ENCODE data around the gene HSPA1A. TPM values are rescaled to one million over a fixed set of nuclear protein-coding genes. Genes with fewer than 3 reads are reported as not detected.

Gene HSPA1A
- total RNA-seq = 70.0 and 111 TPM in 2 replicates
- polyA plus RNA-seq = 61.2 and 66.3 TPM in 2 replicates
- polyA plus RNA-seq (2012) = 98.8 and 107 TPM in 2 replicates
- polyA minus RNA-seq (ENCODE audit: low replicate concordance) = 38.5 and 40.2 TPM in 2 replicates

- H3K36me3 ChIP-seq (ENCODE audit: control insufficient read depth, insufficient read depth, low read length) = no peaks in the 10 kb centered on the region
- H3K9ac ChIP-seq (ENCODE audit: insufficient read depth, low read length) = peak within 1 kb of the TSS; percentile 48
- H3K27me3 ChIP-seq (ENCODE audit: control insufficient read depth, insufficient read depth, low read length) = no peaks in the 10 kb centered on the region
- peak; percentile 95 for DNase-seq (ENCODE audit: low read depth in 2 of 2)
- peak within 1 kb of the TSS; percentile 42 to 82 (median 76) for H3K4me3 ChIP-seq (replicated peaks in 1 of 4; ENCODE audit: control extremely low read depth in 1 of 4, insufficient read depth in 1 of 4, low read depth in 3 of 4, low read length in 4 of 4)
- H3K9me3 ChIP-seq (ENCODE audit: control insufficient read depth, insufficient read depth, low read depth, low read length) = no peaks in the 10 kb centered on the region
- H4K20me1 ChIP-seq (ENCODE audit: control insufficient read depth, extremely low read depth, insufficient read depth, low read length) = no peaks in the 10 kb centered on the region
- peaks cover 2% of the 10 kb centered on the region for H3K4me1 ChIP-seq (ENCODE audit: control insufficient read depth, extremely low read depth, insufficient read depth, low read length)
- TF ChIP-seq EZH2 (IDR thresholded peaks at IDR 0.05; ENCODE audit: low read length, missing control alignments) (no peak), CTCF (conservative IDR thresholded peaks at IDR 0.05 in 1 of 2, IDR thresholded peaks at IDR 0.05 in 1 of 2; ENCODE audit: low read depth in 1 of 2, low read length in 2 of 2) (no peak)
- H3K27ac ChIP-seq (ENCODE audit: insufficient read depth, low read length) = peak within 1 kb of the TSS; percentile 57
- peak within 1 kb of the TSS; percentile 89 for H3K4me2 ChIP-seq (ENCODE audit: extremely low read depth, insufficient read depth, low read length)
- H3K79me2 ChIP-seq (ENCODE audit: control insufficient read depth, insufficient read depth, low read length) = peaks cover 21% of the 10 kb centered on the region
- no peak within 1 kb of the TSS for H2AFZ ChIP-seq (ENCODE audit: low read length)
Measured at GRCh38 chr6:31815025-31815838, at the start of gene HSPA1A, which contains the start of gene HSPA1L. HSPA1A (plus strand) TSS chr6:31815543; CDS start chr6:31815757, 214 bp downstream. HSPA1L (minus strand) TSS chr6:31815283; CDS start chr6:31811972, 3,311 bp downstream.

GRCh38 chr6:31765559-31765909 lies 49.8 kb upstream of the HSPA1A start:
- TF ChIP-seq CTCF (conservative IDR thresholded peaks at IDR 0.05 in 1 of 2, IDR thresholded peaks at IDR 0.05 in 1 of 2; ENCODE audit: low read depth in 1 of 2, low read length in 2 of 2) (no peak), EZH2 (IDR thresholded peaks at IDR 0.05; ENCODE audit: low read length, missing control alignments) (no peak)
- H3K36me3 ChIP-seq (ENCODE audit: control insufficient read depth, insufficient read depth, low read length) = peaks cover 1% of the 10 kb centered on the region
- H4K20me1 ChIP-seq (ENCODE audit: control insufficient read depth, extremely low read depth, insufficient read depth, low read length) = no peaks in the 10 kb centered on the region
- H3K9ac ChIP-seq (ENCODE audit: insufficient read depth, low read length) = no peak overlapping the region
- DNase-seq (ENCODE audit: low read depth in 2 of 2) = no peak
- no peaks in the 10 kb centered on the region for H3K27me3 ChIP-seq (ENCODE audit: control insufficient read depth, insufficient read depth, low read length)
- no peak overlapping the region for H3K27ac ChIP-seq (ENCODE audit: insufficient read depth, low read length)
- H2AFZ ChIP-seq (ENCODE audit: low read length) = no peak overlapping the region
- peaks cover 4% of the 10 kb centered on the region for H3K4me1 ChIP-seq (ENCODE audit: control insufficient read depth, extremely low read depth, insufficient read depth, low read length)
- no peak overlapping the region for H3K4me3 ChIP-seq (replicated peaks in 1 of 4; ENCODE audit: control extremely low read depth in 1 of 4, insufficient read depth in 1 of 4, low read depth in 3 of 4, low read length in 4 of 4)
- no peaks in the 10 kb centered on the region for H3K79me2 ChIP-seq (ENCODE audit: control insufficient read depth, insufficient read depth, low read length)
- H3K9me3 ChIP-seq (ENCODE audit: control insufficient read depth, insufficient read depth, low read depth, low read length) = no peaks in the 10 kb centered on the region
- H3K4me2 ChIP-seq (ENCODE audit: extremely low read depth, insufficient read depth, low read length) = no peak overlapping the region

GRCh38 chr6:31765910-31766794 lies 49.2 kb upstream of the HSPA1A start:
- DNase-seq (ENCODE audit: low read depth in 2 of 2) = no peak
- peak overlapping the region; percentile 76 for H2AFZ ChIP-seq (ENCODE audit: low read length)
- no peak overlapping the region for H3K27ac ChIP-seq (ENCODE audit: insufficient read depth, low read length)
- no peaks in the 10 kb centered on the region for H3K9me3 ChIP-seq (ENCODE audit: control insufficient read depth, insufficient read depth, low read depth, low read length)
- no peaks in the 10 kb centered on the region for H3K36me3 ChIP-seq (ENCODE audit: control insufficient read depth, insufficient read depth, low read length)
- H3K4me1 ChIP-seq (ENCODE audit: control insufficient read depth, extremely low read depth, insufficient read depth, low read length) = peaks cover 4% of the 10 kb centered on the region
- H3K9ac ChIP-seq (ENCODE audit: insufficient read depth, low read length) = no peak overlapping the region
- no peaks in the 10 kb centered on the region for H3K27me3 ChIP-seq (ENCODE audit: control insufficient read depth, insufficient read depth, low read length)
- TF ChIP-seq CTCF (conservative IDR thresholded peaks at IDR 0.05 in 1 of 2, IDR thresholded peaks at IDR 0.05 in 1 of 2; ENCODE audit: low read depth in 1 of 2, low read length in 2 of 2) (no peak), EZH2 (IDR thresholded peaks at IDR 0.05; ENCODE audit: low read length, missing control alignments) (no peak)
- H3K4me3 ChIP-seq (replicated peaks in 1 of 4; ENCODE audit: control extremely low read depth in 1 of 4, insufficient read depth in 1 of 4, low read depth in 3 of 4, low read length in 4 of 4) = peak overlapping the region in 3 of 4 experiments; percentile 6 to 36 (median 28)
- H3K79me2 ChIP-seq (ENCODE audit: control insufficient read depth, insufficient read depth, low read length) = no peaks in the 10 kb centered on the region
- no peaks in the 10 kb centered on the region for H4K20me1 ChIP-seq (ENCODE audit: control insufficient read depth, extremely low read depth, insufficient read depth, low read length)
- peak overlapping the region; percentile 73 for H3K4me2 ChIP-seq (ENCODE audit: extremely low read depth, insufficient read depth, low read length)
